Measurements from ENCODE around the gene NGDN.

Gene NGDN

DNA sequence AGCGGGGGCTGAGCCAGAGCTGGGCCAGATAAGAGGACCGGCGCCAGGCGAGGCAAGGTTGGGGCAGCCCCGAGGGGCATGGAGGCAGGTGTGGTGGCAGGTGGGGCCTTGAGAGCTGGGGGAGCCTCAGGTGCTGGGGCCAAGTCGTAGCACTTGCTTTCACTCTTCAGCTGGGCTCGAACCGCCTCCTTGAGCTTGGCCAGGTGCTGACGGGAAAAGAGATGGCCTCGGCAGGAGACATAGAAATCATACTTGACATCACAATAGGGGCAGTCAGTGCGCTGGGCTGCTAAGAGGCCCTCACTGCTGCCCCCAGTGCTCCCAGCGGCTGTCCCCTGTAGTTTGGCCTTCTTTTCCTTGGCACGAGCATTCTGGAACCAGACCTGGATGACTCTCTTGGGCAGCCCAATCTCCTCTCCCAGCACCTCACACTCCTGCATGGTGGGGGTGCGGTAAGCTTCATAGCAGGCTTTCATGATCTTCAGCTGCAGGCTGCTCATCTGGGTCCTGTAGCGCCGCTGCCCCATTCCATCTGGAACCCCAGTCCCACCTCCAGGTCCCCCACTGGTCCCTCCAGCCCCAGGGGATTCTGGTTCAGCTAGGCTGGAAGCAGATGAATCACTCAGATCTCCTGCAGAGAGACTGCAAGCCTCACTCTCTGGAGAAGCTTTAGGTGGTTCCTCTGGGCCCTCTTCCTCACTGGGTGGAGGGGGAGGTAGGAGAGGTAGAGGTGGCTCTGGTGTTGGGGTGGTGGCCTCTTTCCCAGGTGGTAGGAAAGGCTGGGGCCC, 53.9 kb downstream of the NGDN start:
- DNase-seq = no peak

DNA sequence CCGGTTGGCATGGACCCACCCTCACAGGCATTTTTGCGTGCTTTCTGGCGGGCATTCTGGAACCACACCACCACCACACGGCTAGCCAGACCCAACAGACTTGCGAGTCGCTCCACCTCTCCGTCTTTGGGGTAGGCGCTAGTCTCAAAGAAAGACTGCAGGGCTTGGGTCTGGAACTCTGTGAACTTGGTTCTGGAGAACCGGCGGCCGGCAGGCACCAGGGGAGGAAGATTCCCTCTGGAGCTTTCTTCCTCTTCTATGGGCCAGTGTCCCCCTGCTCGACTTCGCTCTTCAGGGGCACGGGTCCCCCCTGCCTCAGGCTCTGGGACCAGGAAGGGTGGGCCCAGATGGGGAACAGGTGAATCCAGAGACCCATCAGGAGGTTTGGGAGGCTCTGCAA, 55.5 kb downstream of the NGDN start:
- no peak for DNase-seq

DNA sequence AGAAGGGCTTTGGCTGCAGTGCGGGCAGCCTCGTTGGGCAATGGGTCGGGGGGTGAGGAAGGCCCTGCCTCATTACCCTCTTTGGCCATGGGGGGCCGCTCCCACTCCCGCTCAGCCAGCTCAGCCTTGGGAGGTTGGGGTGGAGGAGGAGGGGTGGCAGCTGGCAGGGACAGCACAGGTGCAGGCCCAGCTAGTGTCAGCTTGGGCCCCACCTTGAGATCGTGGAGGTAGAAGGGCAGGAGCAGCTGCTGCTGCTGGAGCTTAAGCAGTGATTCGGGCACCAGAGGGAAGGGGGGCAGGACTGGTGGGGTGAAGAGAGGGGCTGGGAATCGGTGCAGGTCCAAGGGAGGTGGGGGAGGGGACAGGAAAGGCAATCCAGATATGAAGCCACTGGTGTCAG, 56.1 kb downstream of the NGDN start:
- no peak for DNase-seq

Data from right forelimb (tissue), 1 donor.